Activated B cell treated with CpG ODN at 0.5 μM for 24 hours (primary cell): ENCODE data around the gene CRYBG3. TPM values are rescaled to one million over a fixed set of nuclear protein-coding genes. Genes with fewer than 3 reads are reported as not detected.
A peak's percentile ranks its signal among the peaks of the same experiment; 100 is the strongest.

Experiments used
- ATAC-seq: fragments of 200-7000 bp; cut with Tn5 transposase; one replicate; pipeline ENCODE4 v1.10.0; 2021; ENCODE audit warnings: low read depth, mild to moderate bottlenecking, moderate library complexity
- CTCF ChIA-PET: fragments of 350-600 bp; sonication (Branson Sonifier 250); formaldehyde crosslinking; loops from one replicate; lab custom pipeline; 2021; ENCODE audit warnings: antibody characterized with exemption; lab: Charles Lee
- POLR2A ChIA-PET: fragments of 350-600 bp; sonication (Branson Sonifier 250); formaldehyde crosslinking; loops from one replicate; lab custom pipeline; 2021; ENCODE audit warnings: antibody characterized with exemption; lab: Charles Lee
- DNase-seq: peaks from one replicate; pipeline ENCODE4 v3.0.0; 2022
- H3K27ac Mint-ChIP-seq: one replicate; pipeline ENCODE4 v1.8.0; 2020; ENCODE audit warnings: mixed read lengths
- H3K27me3 Mint-ChIP-seq: one replicate; pipeline ENCODE4 v1.8.0; 2021; ENCODE audit warnings: mixed read lengths
- H3K36me3 Mint-ChIP-seq: one replicate; pipeline ENCODE4 v1.8.0; 2021; ENCODE audit warnings: low read depth, mixed read lengths
- H3K4me1 Mint-ChIP-seq: one replicate; pipeline ENCODE4 v1.8.0; 2021; ENCODE audit warnings: mixed read lengths
- H3K4me3 Mint-ChIP-seq: one replicate; pipeline ENCODE4 v1.8.0; 2020; ENCODE audit warnings: mild to moderate bottlenecking, mixed read lengths
- H3K9me3 Mint-ChIP-seq: one replicate; pipeline ENCODE4 v1.8.0; 2020; ENCODE audit warnings: mixed read lengths
- intact Hi-C: fragments of 100-400 bp; cut with micrococcal nuclease; formaldehyde crosslinking; loops from one replicate; pipeline ENCODE4 v1.15.1; 2024
- total RNA-seq: library from RNA; stranded (reverse); gene quantifications from 2 replicates; pipeline ENCODE4 v1.2.3, GENCODE V29; 2022
- TF ChIP-seq, protein P1 (sequence below): fragments of 200-600 bp; IDR thresholded peaks from one replicate; pipeline ENCODE4 v1.8.0; 2022; ENCODE audit warnings: antibody characterized with exemption, mild to moderate bottlenecking

Gene CRYBG3
- total RNA-seq, 1 donor from 2014 or later, result 1.5 TPM

- peaks cover 47% of the 10 kb centered on the region for H3K27me3 Mint-ChIP-seq
- no peaks in the 10 kb centered on the region for H3K9me3 Mint-ChIP-seq
- ChIA-PET POLR2A (no interaction called here), CTCF (no interaction called here)
- H3K36me3 Mint-ChIP-seq, result no peaks in the 10 kb centered on the region
- intact Hi-C loops, result loop anchor here (1.0 kb wide), 3 partner anchors 56 to 703 kb away; partner anchors contain the start of gene ARL6
- peak overlapping the region; percentile 88 for H3K4me3 Mint-ChIP-seq
- ATAC-seq (no peak), DNase-seq (no peak)
- TF ChIP-seq, protein P1, sequence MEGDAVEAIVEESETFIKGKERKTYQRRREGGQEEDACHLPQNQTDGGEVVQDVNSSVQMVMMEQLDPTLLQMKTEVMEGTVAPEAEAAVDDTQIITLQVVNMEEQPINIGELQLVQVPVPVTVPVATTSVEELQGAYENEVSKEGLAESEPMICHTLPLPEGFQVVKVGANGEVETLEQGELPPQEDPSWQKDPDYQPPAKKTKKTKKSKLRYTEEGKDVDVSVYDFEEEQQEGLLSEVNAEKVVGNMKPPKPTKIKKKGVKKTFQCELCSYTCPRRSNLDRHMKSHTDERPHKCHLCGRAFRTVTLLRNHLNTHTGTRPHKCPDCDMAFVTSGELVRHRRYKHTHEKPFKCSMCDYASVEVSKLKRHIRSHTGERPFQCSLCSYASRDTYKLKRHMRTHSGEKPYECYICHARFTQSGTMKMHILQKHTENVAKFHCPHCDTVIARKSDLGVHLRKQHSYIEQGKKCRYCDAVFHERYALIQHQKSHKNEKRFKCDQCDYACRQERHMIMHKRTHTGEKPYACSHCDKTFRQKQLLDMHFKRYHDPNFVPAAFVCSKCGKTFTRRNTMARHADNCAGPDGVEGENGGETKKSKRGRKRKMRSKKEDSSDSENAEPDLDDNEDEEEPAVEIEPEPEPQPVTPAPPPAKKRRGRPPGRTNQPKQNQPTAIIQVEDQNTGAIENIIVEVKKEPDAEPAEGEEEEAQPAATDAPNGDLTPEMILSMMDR, result no peak
- H3K4me1 Mint-ChIP-seq, result peaks cover 21% of the 10 kb centered on the region
- H3K27ac Mint-ChIP-seq, result no peak overlapping the region
These were observed 1.0 kb upstream of the CRYBG3 start for GRCh38 chr3:97820780-97821179.

GRCh38 chr3:97821287-97821773 lies 481 bp upstream of the CRYBG3 start:
- H3K36me3 Mint-ChIP-seq, result no peaks in the 10 kb centered on the region
- intact Hi-C loops, result loop anchor here (1.0 kb wide), 3 partner anchors 57 to 702 kb away; partner anchors contain the start of gene ARL6
- ChIA-PET CTCF (interaction anchor here (1.4 kb wide), 1 partner anchor 202 kb away, joined by 8 read pairs; no protein-coding TSS in a partner anchor), POLR2A (interaction anchor here (1.1 to 1.3 kb wide), 3 partner anchors 57 to 702 kb away, joined by 4 to 5 read pairs (median 4); partner anchors contain the start of genes ARL6 and CLDND1)
- peak overlapping the region; percentile 88 for H3K4me3 Mint-ChIP-seq
- H3K9me3 Mint-ChIP-seq, result no peaks in the 10 kb centered on the region
- TF ChIP-seq, protein P1, result no peak
- peaks cover 47% of the 10 kb centered on the region for H3K27me3 Mint-ChIP-seq
- DNase-seq, result no peak
- peak; percentile 22 for ATAC-seq
- peaks cover 21% of the 10 kb centered on the region for H3K4me1 Mint-ChIP-seq
- H3K27ac Mint-ChIP-seq, result no peak overlapping the region

- Mint-ChIP-seq H3K36me3 (no peaks in the 10 kb centered on the region), H3K4me1 (peaks cover 21% of the 10 kb centered on the region), H3K9me3 (no peaks in the 10 kb centered on the region), H3K27me3 (peaks cover 44% of the 10 kb centered on the region), H3K4me3 (peak overlapping the region; percentile 88), H3K27ac (peak overlapping the region; percentile 47)
- intact Hi-C loops, result loop anchor here (1.0 to 2.0 kb wide), 2 partner anchors 30 to 217 kb away; no protein-coding TSS in a partner anchor
- ATAC-seq (peak; percentile 15), DNase-seq (no peak)
- TF ChIP-seq, protein P1, result no peak
- ChIA-PET POLR2A (interaction anchor here (1.1 to 1.3 kb wide), 3 partner anchors 58 to 700 kb away, joined by 4 to 5 read pairs (median 4); partner anchors contain the start of genes ARL6 and CLDND1), CTCF (interaction anchor here (1.4 kb wide), 1 partner anchor 201 kb away, joined by 8 read pairs; no protein-coding TSS in a partner anchor)
These were observed 556 bp downstream of the CRYBG3 start for GRCh38 chr3:97822359-97822775.

GRCh38 chr3:97823046-97824004 lies 1.5 kb downstream of the CRYBG3 start:
- TF ChIP-seq, protein P1, result no peak
- Mint-ChIP-seq H3K4me3 (peak overlapping the region; percentile 88), H3K36me3 (no peaks in the 10 kb centered on the region), H3K27me3 (peaks cover 37% of the 10 kb centered on the region), H3K9me3 (no peaks in the 10 kb centered on the region), H3K4me1 (peaks cover 21% of the 10 kb centered on the region), H3K27ac (no peak overlapping the region)
- POLR2A ChIA-PET, result no interaction called here
- intact Hi-C loops, result loop anchor here (2.0 kb wide), 1 partner anchor 31 kb away; no protein-coding TSS in a partner anchor
- CTCF ChIA-PET, result interaction anchor here (0.7 kb wide), 1 partner anchor 104 kb away, joined by 3 read pairs; no protein-coding TSS in a partner anchor
- ATAC-seq (no peak), DNase-seq (no peak)
